ENCODE data around the gene AAGAB.

Gene AAGAB

DNA sequence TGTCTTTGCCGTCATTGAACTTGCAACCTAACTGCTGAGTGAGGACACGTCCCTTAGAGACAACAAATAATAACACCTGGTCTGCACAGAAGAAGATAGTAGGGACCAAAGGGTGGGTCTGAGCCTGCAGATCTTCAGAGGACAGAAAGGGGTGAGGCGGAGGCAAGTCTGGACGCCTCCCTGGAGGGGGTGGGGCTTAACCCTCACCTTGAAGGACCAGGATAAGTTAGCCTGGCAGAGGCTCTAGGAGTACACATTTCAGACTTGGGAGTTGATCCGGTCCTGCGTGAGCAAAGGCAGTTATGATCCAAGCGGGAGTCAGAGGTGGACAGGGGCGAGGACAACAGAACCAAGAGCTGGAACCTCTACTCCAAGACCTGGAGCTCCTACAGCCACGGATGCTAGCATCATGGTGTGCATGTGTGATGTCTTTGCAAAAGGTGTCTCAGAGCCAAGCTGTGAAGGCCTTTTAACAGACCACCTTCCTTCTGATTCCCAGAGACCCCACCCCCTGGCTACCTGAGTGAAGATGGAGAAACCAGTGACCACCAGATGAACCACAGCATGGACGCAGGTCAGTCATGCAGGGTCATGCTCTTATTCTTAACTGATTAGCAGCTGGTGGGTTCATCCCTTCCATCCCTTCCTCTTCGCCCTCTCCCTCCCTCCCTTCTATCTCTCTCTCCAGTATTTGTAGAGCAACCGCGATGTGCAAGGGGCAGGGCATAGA is 88.0 kb downstream of the AAGAB start:
- TF ChIP-seq, protein P1, sequence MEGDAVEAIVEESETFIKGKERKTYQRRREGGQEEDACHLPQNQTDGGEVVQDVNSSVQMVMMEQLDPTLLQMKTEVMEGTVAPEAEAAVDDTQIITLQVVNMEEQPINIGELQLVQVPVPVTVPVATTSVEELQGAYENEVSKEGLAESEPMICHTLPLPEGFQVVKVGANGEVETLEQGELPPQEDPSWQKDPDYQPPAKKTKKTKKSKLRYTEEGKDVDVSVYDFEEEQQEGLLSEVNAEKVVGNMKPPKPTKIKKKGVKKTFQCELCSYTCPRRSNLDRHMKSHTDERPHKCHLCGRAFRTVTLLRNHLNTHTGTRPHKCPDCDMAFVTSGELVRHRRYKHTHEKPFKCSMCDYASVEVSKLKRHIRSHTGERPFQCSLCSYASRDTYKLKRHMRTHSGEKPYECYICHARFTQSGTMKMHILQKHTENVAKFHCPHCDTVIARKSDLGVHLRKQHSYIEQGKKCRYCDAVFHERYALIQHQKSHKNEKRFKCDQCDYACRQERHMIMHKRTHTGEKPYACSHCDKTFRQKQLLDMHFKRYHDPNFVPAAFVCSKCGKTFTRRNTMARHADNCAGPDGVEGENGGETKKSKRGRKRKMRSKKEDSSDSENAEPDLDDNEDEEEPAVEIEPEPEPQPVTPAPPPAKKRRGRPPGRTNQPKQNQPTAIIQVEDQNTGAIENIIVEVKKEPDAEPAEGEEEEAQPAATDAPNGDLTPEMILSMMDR (IDR thresholded peaks at IDR 0.05), result no peak
- peaks cover under 1% of the 10 kb centered on the region for H3K79me2 ChIP-seq
- H3K9ac ChIP-seq, result no peak overlapping the region
- H3K4me1 ChIP-seq, result peaks cover under 1% of the 10 kb centered on the region
- no peak overlapping the region for H2AFZ ChIP-seq
- no peaks in the 10 kb centered on the region for H3K9me3 ChIP-seq (ENCODE audit: control insufficient read depth, low read length)
- H3K4me3 ChIP-seq (ENCODE audit: low read depth, low read length), result no peak overlapping the region
- no peaks in the 10 kb centered on the region for H3K36me3 ChIP-seq (ENCODE audit: control insufficient read depth, insufficient read depth, low read length)
- H3K27ac ChIP-seq, result no peak overlapping the region
- no peaks in the 10 kb centered on the region for H3K27me3 ChIP-seq (ENCODE audit: control insufficient read depth, insufficient read depth, low read length)
- no peak overlapping the region for H3K4me2 ChIP-seq (ENCODE audit: low read length)

DNA sequence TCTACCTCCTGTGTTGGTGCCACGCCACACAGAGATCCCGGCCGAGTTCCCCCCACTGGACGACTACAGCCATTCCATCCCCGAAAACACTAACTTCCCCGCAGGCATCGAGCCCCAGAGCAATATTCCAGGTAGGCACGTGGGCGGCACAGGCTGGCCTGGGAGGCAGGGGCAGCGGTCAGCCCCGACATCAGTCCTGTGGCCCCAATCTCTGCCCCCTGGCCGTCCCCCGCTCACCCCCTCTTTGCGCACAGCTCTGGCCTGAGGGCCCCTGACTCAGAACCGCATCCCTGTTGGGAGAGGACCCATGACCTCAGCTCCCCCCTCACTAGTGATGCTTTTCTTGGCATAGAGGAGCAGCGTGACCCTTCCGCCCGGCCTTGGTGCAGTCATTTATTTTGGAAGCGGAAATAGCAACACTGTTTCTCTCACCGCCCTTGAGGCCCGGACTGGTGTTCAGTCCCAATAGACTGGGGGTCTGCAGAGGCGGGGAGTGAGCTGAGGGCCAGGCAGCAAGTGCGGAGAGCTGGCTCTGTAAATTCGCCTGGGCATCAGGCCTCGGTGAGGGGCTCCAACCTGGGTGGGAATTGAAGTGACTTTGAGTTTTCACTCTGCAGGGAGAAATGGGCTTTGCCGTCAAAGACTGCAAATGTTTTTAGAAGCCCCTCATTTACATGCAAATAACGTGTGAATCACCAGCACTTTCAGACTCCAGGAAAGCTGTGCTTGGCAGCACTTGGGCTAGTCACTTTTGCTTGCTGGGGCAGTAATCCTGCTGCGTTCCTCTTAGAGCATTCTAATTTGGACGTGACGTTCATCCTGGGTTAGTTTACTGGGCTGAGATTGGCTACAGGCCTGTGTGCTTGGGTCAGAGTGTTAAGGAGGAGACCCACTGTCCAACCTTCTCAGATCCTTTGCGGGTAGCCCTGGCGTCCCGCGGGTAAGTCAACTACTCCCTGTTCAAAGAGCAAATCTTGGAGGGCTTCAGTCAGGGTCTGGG is 88.9 kb downstream of the AAGAB start:
- no peaks in the 10 kb centered on the region for H3K9me3 ChIP-seq (ENCODE audit: control insufficient read depth, low read length)
- no peak overlapping the region for H3K4me3 ChIP-seq (ENCODE audit: low read depth, low read length)
- no peak overlapping the region for H3K4me2 ChIP-seq (ENCODE audit: low read length)
- TF ChIP-seq, protein P1 (IDR thresholded peaks at IDR 0.05), result no peak
- no peak overlapping the region for H3K27ac ChIP-seq
- H2AFZ ChIP-seq, result no peak overlapping the region
- H3K79me2 ChIP-seq, result peaks cover 3% of the 10 kb centered on the region
- no peaks in the 10 kb centered on the region for H3K36me3 ChIP-seq (ENCODE audit: control insufficient read depth, insufficient read depth, low read length)
- H3K4me1 ChIP-seq, result peaks cover 3% of the 10 kb centered on the region
- no peak overlapping the region for H3K9ac ChIP-seq
- no peaks in the 10 kb centered on the region for H3K27me3 ChIP-seq (ENCODE audit: control insufficient read depth, insufficient read depth, low read length)

DNA sequence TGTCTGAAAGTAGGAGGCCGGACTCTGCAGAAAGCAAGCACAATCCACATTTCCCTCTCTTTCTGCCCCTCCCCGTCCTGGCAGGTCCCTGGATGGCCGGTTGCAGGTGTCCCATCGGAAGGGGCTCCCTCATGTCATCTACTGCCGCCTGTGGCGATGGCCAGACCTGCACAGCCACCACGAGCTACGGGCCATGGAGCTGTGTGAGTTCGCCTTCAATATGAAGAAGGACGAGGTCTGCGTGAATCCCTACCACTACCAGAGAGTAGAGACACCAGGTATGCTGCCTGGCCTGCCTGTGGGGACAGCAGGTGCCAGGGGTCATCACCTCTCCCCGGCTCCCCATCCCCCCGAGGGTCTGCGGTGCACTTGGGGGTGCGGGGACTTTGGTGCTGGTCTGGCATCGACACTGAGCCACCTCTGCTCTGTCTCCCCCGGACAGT is 89.6 kb downstream of the AAGAB start:
- no peak overlapping the region for H3K27ac ChIP-seq
- no peak overlapping the region for H3K4me2 ChIP-seq (ENCODE audit: low read length)
- H3K9ac ChIP-seq, result no peak overlapping the region
- TF ChIP-seq, protein P1 (IDR thresholded peaks at IDR 0.05), result no peak
- H3K4me3 ChIP-seq (ENCODE audit: low read depth, low read length), result no peak overlapping the region
- H2AFZ ChIP-seq, result no peak overlapping the region
- H3K36me3 ChIP-seq (ENCODE audit: control insufficient read depth, insufficient read depth, low read length), result no peaks in the 10 kb centered on the region
- no peaks in the 10 kb centered on the region for H3K9me3 ChIP-seq (ENCODE audit: control insufficient read depth, low read length)
- peaks cover 3% of the 10 kb centered on the region for H3K4me1 ChIP-seq
- peaks cover 3% of the 10 kb centered on the region for H3K79me2 ChIP-seq
- no peaks in the 10 kb centered on the region for H3K27me3 ChIP-seq (ENCODE audit: control insufficient read depth, insufficient read depth, low read length)

DNA sequence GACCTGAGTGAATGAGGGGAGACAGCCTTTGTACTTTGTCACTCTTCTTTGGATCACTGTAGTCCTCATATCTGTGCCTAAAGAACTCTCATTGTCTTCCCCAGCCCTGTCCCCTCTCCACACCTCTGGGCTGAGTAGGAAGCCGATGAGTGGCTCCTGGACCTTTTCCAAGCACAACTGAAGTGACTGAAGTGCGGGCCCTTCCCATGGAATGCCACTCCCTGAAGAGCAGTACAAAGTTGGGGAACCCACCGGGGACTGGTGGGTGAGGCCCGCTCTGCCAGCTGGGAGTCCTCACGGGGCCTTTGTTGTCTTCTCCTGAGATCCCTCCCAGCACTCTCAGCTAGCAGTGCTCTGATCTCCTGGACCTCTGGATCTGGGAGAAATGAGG is 90.1 kb downstream of the AAGAB start:
- Histone ChIP-seq H3K9ac (no peak overlapping the region), H3K36me3 (ENCODE audit: control insufficient read depth, insufficient read depth, low read length) (no peaks in the 10 kb centered on the region), H3K4me2 (ENCODE audit: low read length) (no peak overlapping the region), H3K4me1 (peaks cover 3% of the 10 kb centered on the region), H3K79me2 (peaks cover 3% of the 10 kb centered on the region), H3K27me3 (ENCODE audit: control insufficient read depth, insufficient read depth, low read length) (no peaks in the 10 kb centered on the region), H3K9me3 (ENCODE audit: control insufficient read depth, low read length) (no peaks in the 10 kb centered on the region), H3K4me3 (ENCODE audit: low read depth, low read length) (no peak overlapping the region), H2AFZ (no peak overlapping the region), H3K27ac (no peak overlapping the region)
- TF ChIP-seq, protein P1 (IDR thresholded peaks at IDR 0.05), result no peak

Measured in parathyroid adenoma (tissue), 2 donors.